GM21737 (cell line): ENCODE measurements around the gene RBFOX1.

ENCODE experiments used
- ATAC-seq: cut with Tn5 transposase; IDR thresholded peaks from one replicate; pipeline ENCODE4 v1.9.1; 2021; ENCODE audit warnings: mild to moderate bottlenecking, moderate library complexity; ENCODE audit not compliant: unreplicated experiment

Gene RBFOX1

GRCh38 chr16:7372095-7372494 lies 39.5 kb downstream of the RBFOX1 start:
- no peak for ATAC-seq

GRCh38 chr16:7373776-7374175 lies 41.1 kb downstream of the RBFOX1 start:
- ATAC-seq = no peak

DNA sequence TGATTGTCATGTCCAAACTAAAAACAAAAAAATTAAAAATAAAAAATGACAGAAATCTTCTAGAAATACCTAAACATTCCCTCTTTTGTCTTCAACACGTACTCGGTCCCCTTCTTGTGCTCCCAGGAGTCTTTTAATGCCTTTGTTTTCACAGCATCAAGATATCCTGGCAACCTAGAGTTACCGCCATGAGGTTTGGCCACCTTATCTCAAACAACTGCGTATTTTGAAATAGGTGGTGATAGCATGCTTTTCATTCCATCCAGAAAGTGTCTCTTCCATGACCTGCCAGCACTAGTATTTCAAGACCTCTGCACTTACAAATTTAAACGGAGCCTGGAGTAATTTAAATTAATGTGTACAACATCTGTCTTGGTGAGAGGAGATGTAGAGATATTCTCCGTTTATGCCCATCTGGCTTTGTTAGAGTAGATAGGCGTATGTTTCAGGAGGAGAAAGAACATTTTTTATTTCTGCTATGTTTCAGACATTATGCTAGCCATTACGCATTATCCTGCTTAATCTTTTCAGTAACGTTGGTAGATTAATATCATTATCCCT lies 42.0 kb downstream of the RBFOX1 start:
- ATAC-seq = no peak

- ATAC-seq = no peak
These were observed 43.6 kb downstream of the RBFOX1 start for GRCh38 chr16:7376227-7376626.

GRCh38 chr16:7377231-7377630 lies 44.6 kb downstream of the RBFOX1 start:
- no peak for ATAC-seq

DNA sequence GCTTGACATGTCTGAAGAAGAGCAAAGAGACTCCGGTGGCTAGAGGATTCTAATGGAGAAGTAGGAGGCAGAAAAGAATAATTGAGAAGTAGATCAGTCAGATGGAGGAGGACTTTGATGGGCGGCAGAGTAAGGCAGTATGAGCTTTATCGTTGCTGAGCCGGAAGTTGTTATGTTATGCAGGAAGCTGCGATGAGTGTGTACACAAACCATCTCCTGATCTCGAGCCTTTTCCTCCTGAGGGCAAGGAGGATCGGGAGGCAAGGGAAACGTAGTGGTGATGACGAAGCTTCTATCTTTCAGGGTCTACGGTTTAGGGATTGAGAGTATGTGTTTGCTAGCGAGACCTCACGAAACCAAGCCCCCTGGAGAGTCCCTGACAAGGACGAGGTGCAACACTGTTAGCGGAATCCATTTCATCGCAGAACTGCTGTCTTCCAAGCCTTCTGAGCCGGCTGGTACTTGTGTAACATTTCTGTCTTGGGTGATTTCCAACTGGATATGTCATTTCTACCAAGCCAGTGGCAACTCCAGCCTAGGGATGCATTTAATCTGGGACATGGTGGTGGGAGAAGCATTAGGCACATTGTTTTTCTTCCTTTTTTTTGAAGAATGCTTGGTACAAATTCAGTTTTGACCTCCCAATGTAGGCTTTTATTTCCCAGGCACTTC lies 45.5 kb downstream of the RBFOX1 start:
- no peak for ATAC-seq

DNA sequence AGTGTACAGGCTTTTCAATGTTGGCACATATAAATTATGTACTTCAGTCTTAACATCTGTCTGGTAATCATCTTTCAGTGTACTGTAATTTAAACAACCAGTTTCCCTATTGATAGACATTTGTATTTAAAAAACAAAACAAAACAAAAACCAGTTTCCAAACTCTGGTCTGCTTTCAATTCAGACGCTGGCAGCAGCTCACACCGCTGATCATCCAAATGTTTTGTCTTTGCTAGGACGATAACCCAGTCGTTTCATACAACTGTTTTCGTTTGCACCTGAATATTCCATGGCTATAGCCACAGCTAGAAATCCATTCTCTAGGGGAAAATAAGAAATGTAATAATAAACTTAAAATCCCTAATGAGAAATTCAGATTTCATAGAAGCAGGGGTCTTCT lies 47.8 kb downstream of the RBFOX1 start:
- ATAC-seq = no peak

DNA sequence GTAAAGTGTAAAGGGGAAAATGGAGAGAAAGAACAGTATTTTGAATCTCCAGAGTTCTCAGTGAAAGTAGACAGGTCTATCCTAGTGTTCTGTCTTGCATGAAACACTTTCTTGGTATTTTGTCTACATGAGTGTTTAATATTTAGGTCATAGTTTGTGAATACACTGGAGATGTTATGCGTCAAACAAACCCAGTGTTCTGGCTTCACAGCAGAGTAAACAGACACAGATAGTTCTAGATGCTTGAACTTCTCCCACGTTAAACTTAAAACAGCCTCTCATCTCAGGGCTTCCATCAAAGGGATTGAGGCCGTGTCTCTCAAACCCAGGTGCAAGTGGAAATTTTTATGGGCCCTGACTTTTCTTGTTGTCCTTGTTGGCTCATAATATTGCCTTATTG lies 48.3 kb downstream of the RBFOX1 start:
- ATAC-seq = no peak

- no peak for ATAC-seq
These were observed 49.0 kb downstream of the RBFOX1 start for GRCh38 chr16:7381671-7382070.

- no peak for ATAC-seq
These were observed 49.9 kb downstream of the RBFOX1 start for GRCh38 chr16:7382521-7382920.

DNA sequence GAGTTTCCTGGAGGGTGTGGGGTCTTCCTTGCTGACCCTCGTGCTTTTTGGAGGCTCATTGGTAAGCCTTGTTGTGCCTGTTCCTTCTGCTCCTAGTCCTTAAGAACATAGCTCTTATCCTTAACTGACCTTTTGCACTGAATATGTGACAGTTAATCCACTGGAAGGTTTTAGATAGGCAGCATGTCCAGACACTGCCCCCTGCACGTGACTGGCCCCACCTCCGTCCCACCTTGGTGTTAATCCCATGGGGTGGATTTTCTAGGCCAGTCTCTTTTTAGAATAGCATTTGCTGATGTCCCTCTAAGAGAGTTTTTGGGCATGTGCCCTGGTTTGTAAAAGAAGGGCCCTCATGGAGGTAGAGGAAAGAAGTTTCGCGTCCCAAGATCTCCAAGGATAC lies 58.3 kb downstream of the RBFOX1 start:
- ATAC-seq = no peak

- ATAC-seq = no peak
These were observed 59.0 kb downstream of the RBFOX1 start for GRCh38 chr16:7391694-7392093.

- ATAC-seq = no peak
These were observed 59.6 kb downstream of the RBFOX1 start for GRCh38 chr16:7392206-7392605.

DNA sequence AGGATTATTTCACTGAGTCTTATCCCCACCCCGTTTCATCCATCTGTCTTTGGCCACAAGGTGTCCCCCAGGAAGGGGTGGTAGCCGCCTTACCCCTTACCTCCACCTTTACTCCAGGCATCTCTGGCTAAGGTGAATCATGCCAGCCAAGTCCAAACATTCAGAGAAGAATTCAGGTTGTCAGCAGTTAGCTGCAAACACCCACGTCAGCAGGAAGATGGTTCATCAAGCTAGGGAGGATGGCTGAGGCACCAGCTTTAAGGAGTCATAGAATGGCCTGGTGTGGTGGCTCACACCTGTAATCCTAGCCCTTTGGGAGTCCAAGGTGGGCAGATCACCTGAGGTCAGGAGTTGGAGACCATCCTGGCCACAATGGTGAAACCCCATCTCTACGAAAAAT lies 61.0 kb downstream of the RBFOX1 start:
- no peak for ATAC-seq

- no peak for ATAC-seq
These were observed 62.2 kb downstream of the RBFOX1 start for GRCh38 chr16:7394720-7395336.

DNA sequence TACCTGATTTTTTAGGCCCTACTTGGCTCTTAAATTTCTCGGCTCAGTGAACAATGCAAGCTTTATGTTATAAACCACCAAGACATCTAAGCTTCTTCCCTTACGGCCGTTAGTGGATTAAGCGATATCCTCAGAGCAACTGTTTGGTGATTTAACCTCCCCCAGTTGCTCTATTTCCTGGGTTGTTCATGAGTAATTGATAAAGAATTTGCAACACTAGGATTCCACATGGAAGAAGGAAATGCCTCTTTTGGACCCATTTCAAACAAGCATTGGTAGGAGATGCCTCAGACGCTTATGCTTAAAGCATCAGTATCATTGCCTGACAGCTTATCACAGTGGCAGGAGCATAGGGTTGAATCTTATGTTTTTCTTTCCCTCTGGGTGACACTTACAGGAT lies 65.3 kb downstream of the RBFOX1 start:
- ATAC-seq = no peak

DNA sequence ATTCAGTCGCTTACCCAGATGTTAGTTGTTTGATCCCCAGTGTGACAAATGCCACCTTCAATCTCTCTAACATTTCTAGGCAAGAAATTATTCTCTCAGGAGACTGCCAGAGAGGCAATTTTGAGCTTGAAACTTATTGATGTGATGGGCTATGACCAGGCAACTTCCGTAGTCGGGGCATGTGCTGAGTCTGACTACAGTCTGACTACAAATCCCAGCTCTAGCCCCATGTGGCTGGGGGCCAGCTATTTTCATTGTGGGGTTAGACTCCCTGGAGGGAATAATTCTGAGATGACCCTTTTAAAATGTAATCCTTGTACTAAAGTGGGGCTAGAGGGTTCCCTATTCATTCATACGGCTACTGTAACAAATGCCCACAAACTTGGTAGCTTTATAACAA lies 65.9 kb downstream of the RBFOX1 start:
- ATAC-seq = no peak

DNA sequence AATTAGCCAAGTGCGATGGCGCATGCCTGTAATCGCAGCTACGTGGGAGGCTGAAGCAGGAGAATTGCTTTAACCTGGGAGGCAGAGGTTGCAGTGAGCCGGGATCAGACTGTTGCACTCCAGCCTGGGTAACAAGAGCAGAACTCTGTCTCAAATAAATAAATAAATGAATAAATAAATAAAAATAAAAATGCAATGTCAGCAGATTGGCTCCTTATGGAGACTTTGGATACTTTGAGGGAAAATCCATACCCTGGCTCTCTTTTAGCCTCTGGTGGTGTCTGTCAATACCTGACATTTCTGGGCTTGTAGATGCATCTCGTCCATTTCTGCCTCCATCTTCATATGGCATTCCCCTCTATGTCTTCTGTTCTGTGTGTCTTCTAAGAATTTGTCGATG lies 66.7 kb downstream of the RBFOX1 start:
- no peak for ATAC-seq

DNA sequence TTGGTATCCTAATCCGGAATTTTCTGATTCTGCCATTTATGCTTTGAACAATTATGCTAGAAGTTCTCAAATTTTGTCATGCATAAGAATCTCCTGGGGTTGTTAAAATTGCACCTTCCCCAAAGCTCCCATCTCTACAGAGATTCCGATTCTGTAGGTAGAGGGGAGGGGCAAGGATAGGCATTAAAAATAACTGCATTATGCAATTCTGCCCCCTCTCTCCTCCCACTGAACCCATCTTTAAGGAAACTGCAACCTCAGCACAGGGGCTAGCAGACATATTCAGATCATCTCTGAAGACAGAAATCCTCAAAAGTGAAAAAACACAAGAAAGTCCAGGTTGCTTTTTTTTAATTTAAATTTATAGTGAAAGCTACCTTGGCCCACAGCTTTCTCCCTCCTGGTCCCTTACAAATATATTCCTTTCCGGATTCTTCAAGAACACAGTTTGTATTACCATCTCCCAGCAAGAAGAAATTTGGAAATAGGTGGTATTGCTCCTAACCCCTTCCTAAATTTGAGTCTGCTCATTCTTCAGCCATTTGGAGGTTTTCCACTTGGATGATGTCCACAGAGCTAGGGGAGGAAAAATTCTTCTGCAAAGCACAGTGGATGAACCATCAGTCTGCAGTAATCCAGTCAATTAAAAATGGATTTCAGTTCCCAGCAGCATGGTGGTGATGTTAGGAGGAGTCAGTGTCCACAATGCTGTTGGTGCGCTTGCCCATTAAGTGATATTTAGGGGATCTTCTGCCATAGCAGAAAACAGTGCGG lies 67.7 kb downstream of the RBFOX1 start:
- no peak for ATAC-seq

DNA sequence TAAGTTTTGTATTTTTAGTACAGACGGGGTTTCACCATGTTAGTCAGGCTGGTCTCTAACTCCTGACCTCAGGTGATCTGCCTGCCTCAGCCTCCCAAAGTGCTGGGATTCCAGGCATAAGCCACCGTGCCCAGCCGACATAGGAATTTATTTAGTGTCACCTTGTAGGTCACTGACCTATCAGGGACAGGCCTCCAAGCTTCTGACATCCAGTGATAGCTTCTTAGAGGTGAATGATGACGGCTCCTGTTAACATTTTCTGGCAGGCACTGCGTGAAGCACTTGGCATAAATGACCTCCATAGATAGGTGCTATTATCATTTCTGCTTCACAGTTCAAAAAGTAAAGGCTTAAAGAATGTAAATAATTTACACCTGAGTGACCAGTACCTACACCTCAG lies 71.6 kb downstream of the RBFOX1 start:
- no peak for ATAC-seq

DNA sequence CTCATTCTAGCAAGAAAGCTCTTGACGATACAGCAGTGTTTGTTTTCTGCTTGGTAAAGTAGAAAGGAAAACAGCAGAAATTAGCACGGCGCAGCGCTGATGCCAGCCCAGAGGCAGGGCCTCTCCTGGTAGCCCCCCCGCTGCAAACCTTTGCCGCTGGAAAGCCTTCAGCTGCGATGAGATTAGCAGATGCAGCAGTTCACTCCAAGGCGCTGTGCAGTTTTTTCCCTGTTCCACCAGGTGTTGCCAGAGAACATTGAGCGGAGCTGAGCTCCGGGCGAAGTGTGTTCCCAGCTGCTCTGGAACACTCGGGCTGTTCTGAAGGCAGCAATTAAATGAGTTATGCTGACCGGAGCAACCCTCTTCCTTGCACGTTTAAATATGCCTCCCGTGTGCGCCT lies 72.5 kb downstream of the RBFOX1 start:
- ATAC-seq = no peak
